CD14-positive monocyte (primary cell): ENCODE data around the gene PIGL. TPM values are rescaled to one million over a fixed set of nuclear protein-coding genes. Genes with fewer than 3 reads are reported as not detected.

Experiments used
- DNase-seq, 3 donors: peaks; one replicate each; pipeline ENCODE4 v3.0.0-alpha.2; 2011 to 2022
- H2AFZ ChIP-seq: 2 replicates; pipeline ENCODE4 v1.6.0; 2012; ENCODE audit warnings: mild to moderate bottlenecking, low read depth, low read length, inconsistent platforms; ENCODE audit not compliant: insufficient read depth, poor library complexity, severe bottlenecking
- H3K27ac ChIP-seq, 2 donors: 1 replicate in 1 of 2; 2 replicates in 1 of 2; pipeline ENCODE4 v1.5.1; 2012 to 2013; ENCODE audit warnings: low read length in 2 of 2, control low read depth in 1 of 2, inconsistent platforms in 1 of 2, low read depth in 1 of 2, mild to moderate bottlenecking in 1 of 2
- H3K27me3 ChIP-seq, 2 donors: one replicate each; pipeline versions ENCODE4 v1.6.0 to v1.6.1; 2011 to 2013; ENCODE audit warnings: low read length in 2 of 2; ENCODE audit not compliant: control insufficient read depth in 2 of 2, insufficient read depth in 2 of 2
- H3K36me3 ChIP-seq, 2 donors: replicated peaks in 1 of 2; 1 replicate in 1 of 2; 2 replicates in 1 of 2; pipeline versions ENCODE4 v1.5.1 to v1.6.1; 2012 to 2013; ENCODE audit warnings: low read length in 2 of 2, control low read depth in 1 of 2, inconsistent platforms in 1 of 2, mild to moderate bottlenecking in 1 of 2; ENCODE audit not compliant: insufficient read depth in 2 of 2, control insufficient read depth in 1 of 2
- H3K4me1 ChIP-seq, 2 donors: 1 replicate in 1 of 2; 2 replicates in 1 of 2; pipeline versions ENCODE4 v1.5.1 to v1.6.1; 2012 to 2013; ENCODE audit warnings: low read length in 2 of 2, control low read depth in 1 of 2, inconsistent platforms in 1 of 2, mild to moderate bottlenecking in 1 of 2, moderate library complexity in 1 of 2; ENCODE audit not compliant: insufficient read depth in 2 of 2, control insufficient read depth in 1 of 2
- H3K4me2 ChIP-seq: replicated peaks from 2 replicates; pipeline ENCODE3; 2012; ENCODE audit warnings: low read length, moderate library complexity, mild to moderate bottlenecking; ENCODE audit not compliant: poor library complexity, severe bottlenecking; ENCODE audit errors: extremely low read depth
- H3K4me3 ChIP-seq, 3 experiments: fragments of 200-600 bp in 1 of 3; sonication (generic) in 1 of 3; replicated peaks in 1 of 3; 1 replicate in 2 of 3; 2 replicates in 1 of 3; pipeline ENCODE4 v1.5.1; 2011 to 2013; ENCODE audit warnings: low read length in 3 of 3, mild to moderate bottlenecking in 3 of 3, control low read depth in 2 of 3, low read depth in 2 of 3, inconsistent platforms in 1 of 3, moderate library complexity in 1 of 3
- H3K79me2 ChIP-seq: 2 replicates; pipeline ENCODE4 v1.6.0; 2012; ENCODE audit warnings: mild to moderate bottlenecking, control low read depth, inconsistent platforms, low read length, moderate library complexity; ENCODE audit not compliant: insufficient read depth
- H3K9ac ChIP-seq: 2 replicates; pipeline ENCODE4 v1.6.0; 2017; ENCODE audit warnings: low read length, mild to moderate bottlenecking; ENCODE audit not compliant: insufficient read depth, poor library complexity, severe bottlenecking
- H3K9me3 ChIP-seq, 2 donors: replicated peaks in 1 of 2; 1 replicate in 1 of 2; 2 replicates in 1 of 2; pipeline versions ENCODE4 v1.5.1 to v1.6.1; 2012 to 2013; ENCODE audit warnings: low read length in 2 of 2, control low read depth in 1 of 2; ENCODE audit not compliant: control insufficient read depth in 1 of 2, insufficient read depth in 1 of 2
- H4K20me1 ChIP-seq: 2 replicates; pipeline ENCODE4 v1.6.0; 2012; ENCODE audit warnings: mild to moderate bottlenecking, low read length, control low read depth, moderate library complexity; ENCODE audit not compliant: insufficient read depth
- H3K27ac Mint-ChIP-seq, 7 donors: one replicate each; pipeline ENCODE4 v1.8.0; 2020; ENCODE audit warnings: mild to moderate bottlenecking in 7 of 7, mixed read lengths in 7 of 7, moderate library complexity in 6 of 7, inconsistent platforms in 2 of 7
- H3K27me3 Mint-ChIP-seq, 3 donors: one replicate each; pipeline ENCODE4 v1.8.0; 2021 to 2022; ENCODE audit warnings: low read depth in 3 of 3, mild to moderate bottlenecking in 3 of 3, mixed read lengths in 3 of 3, moderate library complexity in 3 of 3, inconsistent platforms in 1 of 3
- H3K36me3 Mint-ChIP-seq, 2 donors: one replicate each; pipeline ENCODE4 v1.8.0; 2020; ENCODE audit warnings: mixed read lengths in 2 of 2, inconsistent platforms in 1 of 2, mild to moderate bottlenecking in 1 of 2
- H3K4me1 Mint-ChIP-seq: one replicate; pipeline ENCODE4 v1.8.0; 2020; ENCODE audit warnings: mild to moderate bottlenecking, mixed read lengths
- H3K4me3 Mint-ChIP-seq, 2 donors: one replicate each; pipeline ENCODE4 v1.8.0; 2020; ENCODE audit warnings: mild to moderate bottlenecking in 2 of 2, mixed read lengths in 2 of 2, moderate library complexity in 1 of 2
- H3K9me3 Mint-ChIP-seq, 7 donors: one replicate each; pipeline ENCODE4 v1.8.0; 2020 to 2022; ENCODE audit warnings: mixed read lengths in 7 of 7, mild to moderate bottlenecking in 6 of 7, moderate library complexity in 6 of 7, inconsistent platforms in 2 of 7
- WGBS: methylation state at CpG from one replicate; pipeline ENCODE4 v1.1.5; 2013; ENCODE audit warnings: missing lambda C conversion rate; ENCODE audit not compliant: insufficient coverage; 5-methylcytosine and 5-hydroxymethylcytosine counted together
- intact Hi-C, 2 donors: fragments of 100-400 bp; cut with micrococcal nuclease; formaldehyde crosslinking; loops; one replicate each; pipeline versions ENCODE4 v1.15.0 to v1.15.1; 2023
- polyA plus RNA-seq, 3 donors: library from polyadenylated mRNA; depleted of rRNA in 1 of 3; unstranded in 2 of 3; stranded (reverse) in 1 of 3; fragments of 300-500 nt in 2 of 3; fragments of >200 nt in 1 of 3; fragmentation: Illumina TruSeq in 2 of 3; gene quantifications; 1 replicate in 2 of 3; 2 replicates in 1 of 3; pipeline ENCODE4 v1.2.3, GENCODE V29; 2012 to 2021
- TF ChIP-seq, protein P1 (sequence below): fragments of 200-600 bp; IDR thresholded peaks from one replicate; pipeline ENCODE4 v1.8.0; 2022; ENCODE audit warnings: antibody characterized with exemption, mild to moderate bottlenecking

The PIGL gene
- polyA plus RNA-seq, 3 donors, result 3.6 to 44.2 (median 4.0) TPM

GRCh38 chr17:16243801-16244567, 27.0 kb downstream of the PIGL start:
- H3K4me3 ChIP-seq, result no peak overlapping the region
- Mint-ChIP-seq H3K9me3 (no peaks in the 10 kb centered on the region), H3K4me3 (no peak overlapping the region), H3K36me3 (peaks cover 3 to 6% of the 10 kb centered on the region in 2 donors), H3K27me3 (no peaks in the 10 kb centered on the region), H3K4me1 (peaks cover 11% of the 10 kb centered on the region), H3K27ac (no peak overlapping the region)
- WGBS, result 94% methylated on average over 7 of the region's 9 CpGs
- no peaks in the 10 kb centered on the region for H3K36me3 ChIP-seq
- peaks cover 0 to 5% of the 10 kb centered on the region in 2 donors for H3K4me1 ChIP-seq
- TF ChIP-seq, protein P1, sequence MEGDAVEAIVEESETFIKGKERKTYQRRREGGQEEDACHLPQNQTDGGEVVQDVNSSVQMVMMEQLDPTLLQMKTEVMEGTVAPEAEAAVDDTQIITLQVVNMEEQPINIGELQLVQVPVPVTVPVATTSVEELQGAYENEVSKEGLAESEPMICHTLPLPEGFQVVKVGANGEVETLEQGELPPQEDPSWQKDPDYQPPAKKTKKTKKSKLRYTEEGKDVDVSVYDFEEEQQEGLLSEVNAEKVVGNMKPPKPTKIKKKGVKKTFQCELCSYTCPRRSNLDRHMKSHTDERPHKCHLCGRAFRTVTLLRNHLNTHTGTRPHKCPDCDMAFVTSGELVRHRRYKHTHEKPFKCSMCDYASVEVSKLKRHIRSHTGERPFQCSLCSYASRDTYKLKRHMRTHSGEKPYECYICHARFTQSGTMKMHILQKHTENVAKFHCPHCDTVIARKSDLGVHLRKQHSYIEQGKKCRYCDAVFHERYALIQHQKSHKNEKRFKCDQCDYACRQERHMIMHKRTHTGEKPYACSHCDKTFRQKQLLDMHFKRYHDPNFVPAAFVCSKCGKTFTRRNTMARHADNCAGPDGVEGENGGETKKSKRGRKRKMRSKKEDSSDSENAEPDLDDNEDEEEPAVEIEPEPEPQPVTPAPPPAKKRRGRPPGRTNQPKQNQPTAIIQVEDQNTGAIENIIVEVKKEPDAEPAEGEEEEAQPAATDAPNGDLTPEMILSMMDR, result no peak
- H3K9ac ChIP-seq, result peak overlapping the region; percentile 25
- no peak overlapping the region for H2AFZ ChIP-seq
- no peaks in the 10 kb centered on the region for H3K27me3 ChIP-seq
- no peaks in the 10 kb centered on the region for H4K20me1 ChIP-seq
- no peak for DNase-seq
- H3K4me2 ChIP-seq, result no peak overlapping the region
- H3K9me3 ChIP-seq, result no peaks in the 10 kb centered on the region
- intact Hi-C loops, result no loop called here
- no peaks in the 10 kb centered on the region for H3K79me2 ChIP-seq
- no peak overlapping the region for H3K27ac ChIP-seq

- Histone ChIP-seq H3K9ac (no peak overlapping the region), H3K27ac (no peak overlapping the region), H3K27me3 (no peaks in the 10 kb centered on the region), H3K36me3 (no peaks in the 10 kb centered on the region), H3K4me2 (no peak overlapping the region), H3K9me3 (no peaks in the 10 kb centered on the region), H4K20me1 (no peaks in the 10 kb centered on the region), H3K4me1 (peaks cover 0 to 5% of the 10 kb centered on the region in 2 donors), H2AFZ (no peak overlapping the region), H3K79me2 (no peaks in the 10 kb centered on the region), H3K4me3 (no peak overlapping the region)
- TF ChIP-seq, protein P1, result no peak
- DNase-seq, result no peak
- WGBS, result 100% methylated on average over 1 of the region's 7 CpGs
- peaks cover 3 to 10% of the 10 kb centered on the region in 2 donors for H3K36me3 Mint-ChIP-seq
- no peaks in the 10 kb centered on the region for H3K9me3 Mint-ChIP-seq
- peaks cover 0 to 1% (median 0%) of the 10 kb centered on the region in 3 donors for H3K27me3 Mint-ChIP-seq
- intact Hi-C loops, result no loop called here
- no peak overlapping the region for H3K4me3 Mint-ChIP-seq
- H3K4me1 Mint-ChIP-seq, result peaks cover 11% of the 10 kb centered on the region
- H3K27ac Mint-ChIP-seq, result peak overlapping the region in 1 of 7 donors; percentile 40
Measured at GRCh38 chr17:16247586-16247984, 30.6 kb downstream of the PIGL start.
